K562 (cell line): ENCODE measurements around the gene POMGNT1. TPM values are rescaled to one million over a fixed set of nuclear protein-coding genes. Genes with fewer than 3 reads are reported as not detected.
A peak's percentile ranks its signal among the peaks of the same experiment; 100 is the strongest.

ENCODE experiments used
- CSDE1 ChIP-seq, 2 experiments: fragments of 450-650 bp; IDR thresholded peaks; 2 replicates each; pipeline ENCODE4 v1.6.1; 2016; ENCODE audit warnings: mild to moderate bottlenecking in 1 of 2
- CTCFL ChIP-seq: IDR thresholded peaks from 2 replicates; pipeline ENCODE4 v1.6.1; 2011; ENCODE audit warnings: borderline replicate concordance, low read depth, mild to moderate bottlenecking, moderate library complexity, low read length; ENCODE audit not compliant: insufficient read depth, poor library complexity, severe bottlenecking
- DPF2 ChIP-seq: fragments of 450-650 bp; IDR thresholded peaks from 2 replicates; pipeline ENCODE4 v1.6.1; 2016
- EHMT2 ChIP-seq: fragments of 450-650 bp; IDR thresholded peaks from 2 replicates; pipeline ENCODE4 v1.6.1; 2018; ENCODE audit warnings: antibody characterized with exemption
- KLF10 ChIP-seq: fragments of 250-450 bp; sonication (Bioruptor Pico); IDR thresholded peaks from 2 replicates; pipeline ENCODE4 v1.6.1; 2021; ENCODE audit warnings: matching md5 sums
- NFRKB ChIP-seq: fragments of 450-650 bp; IDR thresholded peaks from 2 replicates; pipeline ENCODE4 v1.6.1; 2016; ENCODE audit warnings: low read depth
- PURB ChIP-seq: sonication (generic); formaldehyde crosslinking; IDR thresholded peaks from 2 replicates; pipeline ENCODE4 v1.9.0; 2021; ENCODE audit warnings: low read depth, mild to moderate bottlenecking, missing genetic modification reagents
- SIRT6 ChIP-seq: IDR thresholded peaks from one replicate; pipeline ENCODE4 v1.6.1; 2012; ENCODE audit warnings: low read depth, mild to moderate bottlenecking, control low read depth, inconsistent platforms, low read length, moderate library complexity
- SP2 ChIP-seq: IDR thresholded peaks from 2 replicates; pipeline ENCODE4 v1.6.1; 2011; ENCODE audit warnings: mild to moderate bottlenecking, low read depth, low read length, moderate library complexity; ENCODE audit not compliant: poor library complexity, severe bottlenecking; ENCODE audit errors: extremely low read depth
- SPI1 ChIP-seq: IDR thresholded peaks from 2 replicates; pipeline ENCODE4 v1.6.1; 2011; ENCODE audit warnings: low read depth, low read length, control low read depth, borderline replicate concordance
- ZNF253 ChIP-seq: fragments of 250-450 bp; sonication (Bioruptor Pico); conservative IDR thresholded peaks from 2 replicates; pipeline ENCODE4 v1.6.1; 2021; ENCODE audit warnings: mild to moderate bottlenecking
- ZNF561 ChIP-seq: fragments of 450-650 bp; formaldehyde crosslinking; conservative IDR thresholded peaks from 2 replicates; pipeline ENCODE4 v1.4.0; 2020; ENCODE audit warnings: mild to moderate bottlenecking, moderate library complexity
- ZNF586 ChIP-seq: fragments of 450-650 bp; formaldehyde crosslinking; conservative IDR thresholded peaks from 2 replicates; pipeline ENCODE4 v1.4.0; 2020; ENCODE audit warnings: mild to moderate bottlenecking, moderate library complexity
- ZNF696 ChIP-seq: fragments of 250-450 bp; sonication (Bioruptor Pico); conservative IDR thresholded peaks from 2 replicates; pipeline ENCODE4 v1.4.0; 2020; ENCODE audit warnings: mild to moderate bottlenecking, moderate library complexity
- polyA plus RNA-seq, 8 experiments: library from polyadenylated mRNA; depleted of rRNA in 4 of 8; stranded (reverse) in 5 of 8; unstranded in 3 of 8; fragments of >200 nt; fragmentation: Nextera tagmentation in 2 of 8; fragmentation: Illumina TruSeq in 1 of 8; extraction: Ambion mirVana in 2 of 8; extraction: Trizol in 1 of 8; gene quantifications; 2 replicates each; pipeline versions ENCODE4 v1.2.1 to v1.2.3, GENCODE V29; 2011 to 2014; ENCODE audit warnings: inconsistent platforms in 1 of 8, missing spikeins in 1 of 8
- total RNA-seq, 7 experiments: library from RNA; depleted of rRNA in 6 of 7; stranded (reverse); fragments of >200 nt in 6 of 7; fragmentation: Illumina TruSeq in 2 of 7; extraction: Trizol in 2 of 7; gene quantifications; 2 replicates each; pipeline versions ENCODE4 v1.2.1 to v1.2.3, GENCODE V29; 2011 to 2021; ENCODE audit warnings: low replicate concordance in 1 of 7
- TF ChIP-seq, protein P1 (sequence below): sonication (generic); formaldehyde crosslinking; IDR thresholded peaks from 2 replicates; pipeline ENCODE4 v1.8.1; 2023; ENCODE audit warnings: mild to moderate bottlenecking, missing genetic modification reagents
- TF ChIP-seq, protein P2 (sequence below): conservative IDR thresholded peaks from 2 replicates; pipeline ENCODE4 v1.6.1; 2011; ENCODE audit warnings: low read depth, mild to moderate bottlenecking, low read length; ENCODE audit not compliant: control insufficient read depth
- TF ChIP-seq, protein P3 (sequence below): fragments of 450-650 bp; IDR thresholded peaks from 2 replicates; pipeline ENCODE4 v1.6.1; 2016; ENCODE audit warnings: missing biosample characterization, missing genetic modification characterization

Gene POMGNT1
- total and polyA plus RNA-seq, 9 of the 15 experiments (the other 6 are each of a cell fraction or from before 2014, with no cell fraction given) = 14.1 to 58.9 (median 37.8) TPM

DNA sequence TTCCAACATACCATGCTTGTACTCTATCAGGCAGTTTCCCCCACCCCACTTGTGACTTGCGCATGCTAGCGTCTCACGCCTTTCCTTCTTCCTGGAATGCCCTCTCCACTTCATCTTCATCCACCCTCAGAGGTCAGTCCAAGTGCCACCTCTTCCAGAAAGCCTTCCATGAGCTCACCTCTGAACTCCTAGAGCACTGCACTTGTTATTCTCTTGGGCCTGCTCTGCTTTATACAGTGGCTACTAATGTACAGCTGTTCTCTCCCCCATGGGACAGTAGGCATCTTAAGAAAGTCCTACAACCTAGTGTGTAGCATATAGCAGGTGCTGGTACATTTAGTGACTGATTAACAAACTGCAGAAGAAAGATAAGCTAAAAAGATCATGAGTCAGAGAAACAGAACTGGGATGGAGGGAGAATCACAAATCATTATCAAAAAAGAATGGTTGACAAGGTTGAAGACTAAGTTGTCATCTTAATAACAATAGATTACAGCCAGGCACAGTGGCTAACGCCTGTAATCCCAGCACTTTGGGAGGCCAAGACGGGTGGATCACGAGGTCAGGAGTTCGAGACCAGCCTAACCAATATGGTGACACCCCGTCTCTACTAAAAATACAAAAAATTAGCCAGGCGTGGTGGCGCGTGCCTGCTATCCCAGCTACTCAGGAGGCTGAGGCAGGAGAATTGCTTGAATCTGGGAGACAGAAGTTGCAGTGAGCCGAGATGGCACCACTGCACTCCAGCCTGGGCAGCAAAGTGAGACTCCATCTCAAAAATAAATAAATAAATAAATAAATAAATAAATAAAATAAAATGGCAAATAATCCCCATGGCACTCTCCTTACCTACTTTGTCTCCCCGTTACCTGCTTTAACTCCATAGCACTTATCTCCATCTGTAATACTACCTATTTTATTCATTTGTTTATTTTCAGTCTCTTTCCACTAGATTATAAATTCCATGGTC lies 39.6 kb downstream of the POMGNT1 start (continued):
- TF ChIP-seq CTCFL (no peak), DPF2 (peak; percentile 100), ZNF586 (CRISPR knock-in tag) (no peak), SIRT6 (no peak), ZNF561 (CRISPR knock-in tag) (no peak), SP2 (no peak), ZNF696 (CRISPR knock-in tag) (no peak), PURB (no peak), KLF10 (no peak), EHMT2 (peak; percentile 90), ZNF253 (CRISPR knock-in tag) (no peak), SPI1 (no peak), CSDE1 (IDR thresholded peaks at IDR 0.05) (no peak), NFRKB (no peak)
- TF ChIP-seq, protein P1, sequence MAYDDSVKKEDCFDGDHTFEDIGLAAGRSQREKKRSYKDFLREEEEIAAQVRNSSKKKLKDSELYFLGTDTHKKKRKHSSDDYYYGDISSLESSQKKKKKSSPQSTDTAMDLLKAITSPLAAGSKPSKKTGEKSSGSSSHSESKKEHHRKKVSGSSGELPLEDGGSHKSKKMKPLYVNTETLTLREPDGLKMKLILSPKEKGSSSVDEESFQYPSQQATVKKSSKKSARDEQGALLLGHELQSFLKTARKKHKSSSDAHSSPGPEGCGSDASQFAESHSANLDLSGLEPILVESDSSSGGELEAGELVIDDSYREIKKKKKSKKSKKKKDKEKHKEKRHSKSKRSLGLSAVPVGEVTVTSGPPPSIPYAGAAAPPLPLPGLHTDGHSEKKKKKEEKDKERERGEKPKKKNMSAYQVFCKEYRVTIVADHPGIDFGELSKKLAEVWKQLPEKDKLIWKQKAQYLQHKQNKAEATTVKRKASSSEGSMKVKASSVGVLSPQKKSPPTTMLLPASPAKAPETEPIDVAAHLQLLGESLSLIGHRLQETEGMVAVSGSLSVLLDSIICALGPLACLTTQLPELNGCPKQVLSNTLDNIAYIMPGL = no peak
- TF ChIP-seq, protein P2, sequence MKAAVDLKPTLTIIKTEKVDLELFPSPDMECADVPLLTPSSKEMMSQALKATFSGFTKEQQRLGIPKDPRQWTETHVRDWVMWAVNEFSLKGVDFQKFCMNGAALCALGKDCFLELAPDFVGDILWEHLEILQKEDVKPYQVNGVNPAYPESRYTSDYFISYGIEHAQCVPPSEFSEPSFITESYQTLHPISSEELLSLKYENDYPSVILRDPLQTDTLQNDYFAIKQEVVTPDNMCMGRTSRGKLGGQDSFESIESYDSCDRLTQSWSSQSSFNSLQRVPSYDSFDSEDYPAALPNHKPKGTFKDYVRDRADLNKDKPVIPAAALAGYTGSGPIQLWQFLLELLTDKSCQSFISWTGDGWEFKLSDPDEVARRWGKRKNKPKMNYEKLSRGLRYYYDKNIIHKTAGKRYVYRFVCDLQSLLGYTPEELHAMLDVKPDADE = no peak
- TF ChIP-seq, protein P3, sequence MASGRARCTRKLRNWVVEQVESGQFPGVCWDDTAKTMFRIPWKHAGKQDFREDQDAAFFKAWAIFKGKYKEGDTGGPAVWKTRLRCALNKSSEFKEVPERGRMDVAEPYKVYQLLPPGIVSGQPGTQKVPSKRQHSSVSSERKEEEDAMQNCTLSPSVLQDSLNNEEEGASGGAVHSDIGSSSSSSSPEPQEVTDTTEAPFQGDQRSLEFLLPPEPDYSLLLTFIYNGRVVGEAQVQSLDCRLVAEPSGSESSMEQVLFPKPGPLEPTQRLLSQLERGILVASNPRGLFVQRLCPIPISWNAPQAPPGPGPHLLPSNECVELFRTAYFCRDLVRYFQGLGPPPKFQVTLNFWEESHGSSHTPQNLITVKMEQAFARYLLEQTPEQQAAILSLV (tag) = no peak
